ENCODE measurements around the gene MYH15. TPM values are rescaled to one million over a fixed set of nuclear protein-coding genes. Genes with fewer than 3 reads are reported as not detected.

Gene MYH15
- polyA plus RNA-seq, 1 donor from 2014 or later = 0.71 TPM

- no peak overlapping the region for H3K9ac ChIP-seq (ENCODE audit: low read length)
- H3K79me2 ChIP-seq (replicated peaks; ENCODE audit: insufficient read depth, low read length) = no peaks in the 10 kb centered on the region
- H3K27me3 ChIP-seq (ENCODE audit: insufficient read depth, low read depth, low read length) = no peaks in the 10 kb centered on the region
- no peaks in the 10 kb centered on the region for H4K20me1 ChIP-seq (ENCODE audit: insufficient read depth)
- H3K9me3 ChIP-seq (ENCODE audit: low read length) = no peaks in the 10 kb centered on the region
- no peak overlapping the region for H2AFZ ChIP-seq (ENCODE audit: low read depth, low read length)
- H3K4me2 ChIP-seq (ENCODE audit: low read length) = no peak overlapping the region
- H3K9me2 ChIP-seq (ENCODE audit: insufficient read depth, low read length) = no peaks in the 10 kb centered on the region
- no peaks in the 10 kb centered on the region for H3F3A ChIP-seq (ENCODE audit: insufficient read depth, low read length, poor library complexity, severe bottlenecking)
- H3K4me3 ChIP-seq (ENCODE audit: low read length) = no peak overlapping the region
- H3K36me3 ChIP-seq (ENCODE audit: insufficient read depth, low read length) = no peaks in the 10 kb centered on the region
- TF ChIP-seq EP300 (conservative IDR thresholded peaks at IDR 0.05; ENCODE audit: poor library complexity, severe bottlenecking) = no peak
- TF ChIP-seq SMC3 (conservative IDR thresholded peaks at IDR 0.05; ENCODE audit: poor library complexity) = no peak
- no peak for TF ChIP-seq EZH2 (IDR thresholded peaks at IDR 0.05; ENCODE audit: borderline replicate concordance, insufficient read depth, low read length, poor library complexity, severe bottlenecking)
- TF ChIP-seq POLR2AphosphoS5 (IDR thresholded peaks at IDR 0.05) = no peak
- no peak for TF ChIP-seq MXI1 (conservative IDR thresholded peaks at IDR 0.05; ENCODE audit: poor library complexity, severe bottlenecking)
- TF ChIP-seq TAF1 (IDR thresholded peaks at IDR 0.05; ENCODE audit: low read depth) = no peak
- no peak for TF ChIP-seq RAD21 (conservative IDR thresholded peaks at IDR 0.05)
- TF ChIP-seq CTCF (IDR thresholded peaks at IDR 0.05; ENCODE audit: poor library complexity, severe bottlenecking) = no peak
- no peak for TF ChIP-seq REST (IDR thresholded peaks at IDR 0.05; ENCODE audit: borderline replicate concordance)
- no peak overlapping the region for H3K27ac ChIP-seq (ENCODE audit: low read length)
These were observed 38.3 kb downstream of the MYH15 start for GRCh38 chr3:108472001-108472591.

GRCh38 chr3:108471426-108471825 lies 39.0 kb downstream of the MYH15 start:
- H3K9ac ChIP-seq (ENCODE audit: low read length) = no peak overlapping the region
- no peak for TF ChIP-seq SMC3 (conservative IDR thresholded peaks at IDR 0.05; ENCODE audit: poor library complexity)
- TF ChIP-seq RAD21 (conservative IDR thresholded peaks at IDR 0.05) = no peak
- TF ChIP-seq POLR2AphosphoS5 (IDR thresholded peaks at IDR 0.05) = no peak
- TF ChIP-seq REST (IDR thresholded peaks at IDR 0.05; ENCODE audit: borderline replicate concordance) = no peak
- TF ChIP-seq EZH2 (IDR thresholded peaks at IDR 0.05; ENCODE audit: borderline replicate concordance, insufficient read depth, low read length, poor library complexity, severe bottlenecking) = no peak
- TF ChIP-seq CTCF (IDR thresholded peaks at IDR 0.05; ENCODE audit: poor library complexity, severe bottlenecking) = no peak
- TF ChIP-seq EP300 (conservative IDR thresholded peaks at IDR 0.05; ENCODE audit: poor library complexity, severe bottlenecking) = no peak
- no peak for TF ChIP-seq MXI1 (conservative IDR thresholded peaks at IDR 0.05; ENCODE audit: poor library complexity, severe bottlenecking)
- TF ChIP-seq TAF1 (IDR thresholded peaks at IDR 0.05; ENCODE audit: low read depth) = no peak
- no peaks in the 10 kb centered on the region for H4K20me1 ChIP-seq (ENCODE audit: insufficient read depth)
- H3K36me3 ChIP-seq (ENCODE audit: insufficient read depth, low read length) = no peaks in the 10 kb centered on the region
- H3K79me2 ChIP-seq (replicated peaks; ENCODE audit: insufficient read depth, low read length) = no peaks in the 10 kb centered on the region
- no peaks in the 10 kb centered on the region for H3K27me3 ChIP-seq (ENCODE audit: insufficient read depth, low read depth, low read length)
- H3K9me3 ChIP-seq (ENCODE audit: low read length) = no peaks in the 10 kb centered on the region
- no peak overlapping the region for H3K4me2 ChIP-seq (ENCODE audit: low read length)
- H3K9me2 ChIP-seq (ENCODE audit: insufficient read depth, low read length) = no peaks in the 10 kb centered on the region
- no peaks in the 10 kb centered on the region for H3F3A ChIP-seq (ENCODE audit: insufficient read depth, low read length, poor library complexity, severe bottlenecking)
- no peak overlapping the region for H2AFZ ChIP-seq (ENCODE audit: low read depth, low read length)
- H3K4me3 ChIP-seq (ENCODE audit: low read length) = no peak overlapping the region
- H3K27ac ChIP-seq (ENCODE audit: low read length) = no peak overlapping the region
